GM23248 (cell line): ENCODE data around the gene WDR27. TPM values are rescaled to one million over a fixed set of nuclear protein-coding genes. Genes with fewer than 3 reads are reported as not detected.
A peak's percentile ranks its signal among the peaks of the same experiment; 100 is the strongest.

Experiments
- DNase-seq: peaks from one replicate; pipeline ENCODE4 v3.0.0-alpha.2; 2015
- H2AFZ ChIP-seq: fragments of 200-600 bp; sonication (generic); 2 replicates; pipeline ENCODE4 v1.6.1; 2016; ENCODE audit warnings: antibody characterized with exemption
- H3F3A ChIP-seq: fragments of 200-600 bp; sonication (generic); 2 replicates; pipeline ENCODE4 v1.6.1; 2016; ENCODE audit warnings: mild to moderate bottlenecking, antibody characterized with exemption, mixed run types; ENCODE audit not compliant: insufficient read depth
- H3K27ac ChIP-seq: fragments of 200-600 bp; sonication (generic); 2 replicates; pipeline ENCODE4 v1.5.1; 2016; ENCODE audit warnings: mild to moderate bottlenecking
- H3K27me3 ChIP-seq: fragments of 200-600 bp; sonication (generic); replicated peaks from 2 replicates; pipeline ENCODE4 v1.6.1; 2016; ENCODE audit warnings: mild to moderate bottlenecking; ENCODE audit not compliant: insufficient read depth
- H3K36me3 ChIP-seq: fragments of 200-600 bp; sonication (generic); 2 replicates; pipeline ENCODE4 v1.6.1; 2016; ENCODE audit warnings: low read depth, mild to moderate bottlenecking
- H3K4me1 ChIP-seq: fragments of 200-600 bp; sonication (generic); 2 replicates; pipeline ENCODE4 v1.6.1; 2016; ENCODE audit warnings: mild to moderate bottlenecking; ENCODE audit not compliant: insufficient read depth
- H3K4me2 ChIP-seq: fragments of 200-600 bp; sonication (generic); one replicate; pipeline ENCODE4 v1.6.1; 2016; ENCODE audit warnings: mild to moderate bottlenecking; ENCODE audit not compliant: unreplicated experiment
- H3K4me3 ChIP-seq: fragments of 200-600 bp; sonication (generic); 2 replicates; pipeline ENCODE4 v1.5.1; 2016; ENCODE audit warnings: mild to moderate bottlenecking
- H3K79me2 ChIP-seq: fragments of 200-600 bp; sonication (generic); 2 replicates; pipeline ENCODE4 v1.6.1; 2016; ENCODE audit warnings: mild to moderate bottlenecking; ENCODE audit not compliant: insufficient read depth
- H3K9ac ChIP-seq: fragments of 200-600 bp; sonication (generic); 2 replicates; pipeline ENCODE4 v1.6.1; 2016; ENCODE audit warnings: mild to moderate bottlenecking
- H3K9me2 ChIP-seq: fragments of 200-600 bp; sonication (generic); 2 replicates; pipeline ENCODE4 v1.6.1; 2016; ENCODE audit warnings: mixed run types, mild to moderate bottlenecking, moderate library complexity; ENCODE audit not compliant: insufficient read depth
- H3K9me3 ChIP-seq: fragments of 200-600 bp; sonication (generic); one replicate; pipeline ENCODE4 v1.6.1; 2017; ENCODE audit warnings: low read depth
- H4K20me1 ChIP-seq: fragments of 200-600 bp; sonication (generic); 2 replicates; pipeline ENCODE4 v1.6.0; 2016; ENCODE audit not compliant: insufficient read depth
- EZH2 ChIP-seq: fragments of 200-600 bp; sonication (generic); IDR thresholded peaks from 2 replicates; pipeline ENCODE4 v1.6.1; 2018; ENCODE audit warnings: antibody characterized with exemption, mild to moderate bottlenecking; ENCODE audit not compliant: insufficient read depth, poor library complexity, severe bottlenecking
- EZH2phosphoT487 ChIP-seq: fragments of 200-600 bp; sonication (generic); IDR thresholded peaks from 2 replicates; pipeline ENCODE4 v1.6.1; 2018; ENCODE audit warnings: antibody characterized with exemption, moderate library complexity, mild to moderate bottlenecking, low read depth; ENCODE audit not compliant: insufficient read depth
- WGBS, 2 experiments: methylation state at CpG; one replicate each; pipeline ENCODE4 v1.1.6; 2015 to 2017; ENCODE audit warnings: low lambda C conversion rate in 2 of 2, low coverage in 1 of 2; ENCODE audit errors: missing lambda C conversion rate in 2 of 2; 5-methylcytosine and 5-hydroxymethylcytosine counted together
- in situ Hi-C: fragments of 300-500 bp; cut with MboI; formaldehyde crosslinking; loops from 2 replicates; pipeline ENCODE4 v1.15.0; 2020
- polyA plus RNA-seq: library from polyadenylated mRNA; unstranded; fragments of >200 nt; fragmentation: Nextera tagmentation; extraction: Ambion mirVana; gene quantifications from 2 replicates; pipeline ENCODE4 v1.2.1, GENCODE V29; 2016
- total RNA-seq: library from RNA; depleted of rRNA; stranded (reverse); fragments of >200 nt; shearing (Covaris generic); gene quantifications from 2 replicates; pipeline ENCODE4 v1.2.3, GENCODE V29; 2014

The WDR27 gene
- total and polyA plus RNA-seq, 2 experiments from 2014 or later: 9.2 to 9.3 TPM

- H3K36me3 ChIP-seq: no peaks in the 10 kb centered on the region
- H3K4me3 ChIP-seq: peak overlapping the region; percentile 19; the same call in 1 of the 2 replicates
- H4K20me1 ChIP-seq: no peaks in the 10 kb centered on the region
- H3K4me2 ChIP-seq: peak overlapping the region; percentile 40
- no peaks in the 10 kb centered on the region for H3K79me2 ChIP-seq
- H3K27me3 ChIP-seq: no peaks in the 10 kb centered on the region
- in situ Hi-C loops: no loop called here
- WGBS, 2 experiments: 42 to 43% methylated on average over 6 of the region's 6 CpGs
- peaks cover 4% of the 10 kb centered on the region for H3K9me3 ChIP-seq
- TF ChIP-seq EZH2 (no peak), EZH2phosphoT487 (0 out of 2 replicates have a peak, but pooled peaks have one; percentile 49)
- no peaks in the 10 kb centered on the region for H3K9me2 ChIP-seq
- DNase-seq: peak; percentile 71
- H3K9ac ChIP-seq: peak overlapping the region; percentile 23
- peaks cover 23% of the 10 kb centered on the region for H3K4me1 ChIP-seq
- H3F3A ChIP-seq: peaks cover 26% of the 10 kb centered on the region
- H2AFZ ChIP-seq: no peak overlapping the region
- peak overlapping the region; percentile 9 for H3K27ac ChIP-seq
Measured at GRCh38 chr6:169589699-169590257, 112.1 kb downstream of the WDR27 start.

- Histone ChIP-seq H3K9me3 (peaks cover 6% of the 10 kb centered on the region), H3K9me2 (no peaks in the 10 kb centered on the region), H3K4me1 (peaks cover 23% of the 10 kb centered on the region), H3K4me3 (peak overlapping the region; percentile 19; the same call in 1 of the 2 replicates), H3K79me2 (no peaks in the 10 kb centered on the region), H3K9ac (peak overlapping the region; percentile 23; the same call in 1 of the 2 replicates), H3K27me3 (no peaks in the 10 kb centered on the region), H2AFZ (no peak overlapping the region), H3K4me2 (peak overlapping the region; percentile 40), H3F3A (peaks cover 26% of the 10 kb centered on the region), H4K20me1 (no peaks in the 10 kb centered on the region), H3K36me3 (no peaks in the 10 kb centered on the region), H3K27ac (peak overlapping the region; percentile 9; the same call in 1 of the 2 replicates)
- no peak for TF ChIP-seq EZH2
- WGBS, 2 experiments: 72 to 73% methylated on average over 3 of the region's 3 CpGs
- in situ Hi-C loops: no loop called here
- DNase-seq: peak; percentile 40
Measured at GRCh38 chr6:169589293-169589692, 112.5 kb downstream of the WDR27 start.

DNA sequence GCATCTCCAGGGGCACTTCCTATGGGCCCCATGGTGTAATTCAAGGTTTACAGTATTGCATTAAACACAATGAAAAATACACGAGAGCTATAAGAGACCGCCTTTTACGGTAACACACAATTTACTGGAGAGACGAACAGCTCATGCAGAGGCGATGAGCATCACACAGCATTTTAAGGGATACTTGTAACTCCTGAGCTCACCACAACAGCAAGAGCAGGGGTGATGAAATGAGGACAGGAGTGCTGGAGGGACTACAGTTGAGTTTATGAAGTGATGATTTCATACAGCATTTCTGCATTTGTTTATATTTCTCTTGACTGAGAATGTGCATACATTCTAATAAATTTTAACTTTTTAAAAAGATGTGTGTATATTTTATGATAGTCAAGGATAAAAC is 113.9 kb downstream of the WDR27 start:
- H3K27me3 ChIP-seq: no peaks in the 10 kb centered on the region
- H3F3A ChIP-seq: peaks cover 26% of the 10 kb centered on the region
- peak; percentile 7 for DNase-seq
- peaks cover 19% of the 10 kb centered on the region for H3K4me1 ChIP-seq
- WGBS, 2 experiments: 93 to 97% methylated on average over 5 of the region's 5 CpGs
- no peak overlapping the region for H3K27ac ChIP-seq
- peaks cover 6% of the 10 kb centered on the region for H3K9me3 ChIP-seq
- H3K36me3 ChIP-seq: no peaks in the 10 kb centered on the region
- no peak overlapping the region for H3K4me2 ChIP-seq
- no peak overlapping the region for H3K9ac ChIP-seq
- TF ChIP-seq EZH2phosphoT487: no peak
- no peak for TF ChIP-seq EZH2
- no peaks in the 10 kb centered on the region for H3K9me2 ChIP-seq
- H4K20me1 ChIP-seq: no peaks in the 10 kb centered on the region
- in situ Hi-C loops: no loop called here
- no peaks in the 10 kb centered on the region for H3K79me2 ChIP-seq
- H2AFZ ChIP-seq: no peak overlapping the region
- H3K4me3 ChIP-seq: no peak overlapping the region

DNA sequence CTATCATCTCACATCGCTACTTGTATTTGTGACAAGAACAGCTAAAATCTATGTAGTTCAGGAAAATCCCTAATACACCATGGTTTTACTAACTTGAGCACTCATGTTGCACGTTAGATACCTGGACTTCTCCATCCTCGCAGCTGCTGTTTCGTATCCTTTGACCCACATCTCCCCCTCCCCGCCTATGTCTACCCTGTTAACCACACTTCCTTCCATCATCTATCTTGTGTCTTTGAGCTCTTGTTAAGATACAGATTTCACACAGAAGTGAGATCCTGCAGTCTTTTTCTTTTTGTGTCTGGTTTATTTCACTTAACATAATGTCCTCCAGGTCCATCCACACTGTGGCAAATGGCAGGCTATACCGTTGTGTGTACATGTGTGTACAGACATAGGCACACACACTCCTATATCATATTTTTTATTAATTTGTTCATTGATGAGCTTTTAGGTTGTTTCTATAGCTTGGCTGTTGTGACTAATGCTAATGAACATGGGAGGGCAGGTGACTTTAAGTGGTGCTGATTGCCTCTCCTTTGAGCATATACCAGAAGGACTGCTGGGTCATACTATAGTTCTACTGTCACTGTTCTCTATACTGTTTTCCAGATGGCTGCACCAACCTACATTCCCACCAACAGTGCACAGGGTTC is 117.8 kb downstream of the WDR27 start:
- WGBS, 2 experiments: 71 to 73% methylated on average over 6 of the region's 6 CpGs
- H3K36me3 ChIP-seq: no peaks in the 10 kb centered on the region
- no peak for DNase-seq
- H3K4me2 ChIP-seq: no peak overlapping the region
- H3K9me3 ChIP-seq: peaks cover 6% of the 10 kb centered on the region
- TF ChIP-seq EZH2phosphoT487: no peak
- TF ChIP-seq EZH2: no peak
- H4K20me1 ChIP-seq: no peaks in the 10 kb centered on the region
- H2AFZ ChIP-seq: no peak overlapping the region
- peaks cover 2% of the 10 kb centered on the region for H3K4me1 ChIP-seq
- no peak overlapping the region for H3K4me3 ChIP-seq
- H3K27me3 ChIP-seq: no peaks in the 10 kb centered on the region
- H3K9ac ChIP-seq: no peak overlapping the region
- in situ Hi-C loops: no loop called here
- no peak overlapping the region for H3K27ac ChIP-seq
- peaks cover 7% of the 10 kb centered on the region; the same call in 1 of the 2 replicates for H3F3A ChIP-seq
- H3K79me2 ChIP-seq: no peaks in the 10 kb centered on the region
- H3K9me2 ChIP-seq: no peaks in the 10 kb centered on the region
